ENCODE measurements around the gene SLC49A3.

The SLC49A3 gene

GRCh38 chr4:634599-634985 lies 54.4 kb downstream of the SLC49A3 start:
- no peak for TF ChIP-seq CTCF (IDR thresholded peaks at IDR 0.05; ENCODE audit: insufficient read depth, low read depth, low read length, missing control alignments)
- no peak for DNase-seq (ENCODE audit: low read depth)
- H3K4me3 ChIP-seq (ENCODE audit: low read length) = no peak overlapping the region

GRCh38 chr4:633976-634598 lies 54.9 kb downstream of the SLC49A3 start:
- TF ChIP-seq CTCF (IDR thresholded peaks at IDR 0.05; ENCODE audit: insufficient read depth, low read depth, low read length, missing control alignments) = no peak
- no peak for DNase-seq (ENCODE audit: low read depth)
- no peak overlapping the region for H3K4me3 ChIP-seq (ENCODE audit: low read length)

- DNase-seq (ENCODE audit: low read depth) = no peak
- no peak overlapping the region for H3K4me3 ChIP-seq (ENCODE audit: low read length)
- TF ChIP-seq CTCF (IDR thresholded peaks at IDR 0.05; ENCODE audit: insufficient read depth, low read depth, low read length, missing control alignments) = no peak
Observed at GRCh38 chr4:633406-633805, 55.5 kb downstream of the SLC49A3 start.

GRCh38 chr4:632926-633325 lies 56.0 kb downstream of the SLC49A3 start:
- TF ChIP-seq CTCF (IDR thresholded peaks at IDR 0.05; ENCODE audit: insufficient read depth, low read depth, low read length, missing control alignments) = no peak
- no peak overlapping the region for H3K4me3 ChIP-seq (ENCODE audit: low read length)
- DNase-seq (ENCODE audit: low read depth) = no peak

- no peak for TF ChIP-seq CTCF (IDR thresholded peaks at IDR 0.05; ENCODE audit: insufficient read depth, low read depth, low read length, missing control alignments)
- H3K4me3 ChIP-seq (ENCODE audit: low read length) = no peak overlapping the region
- DNase-seq (ENCODE audit: low read depth) = no peak
Observed at GRCh38 chr4:632196-632790, 56.7 kb downstream of the SLC49A3 start.

Data from epithelial cell of esophagus (primary cell).